H1 (cell line): Measurements from ENCODE around the gene BICD1. TPM values are rescaled to one million over a fixed set of nuclear protein-coding genes. Genes with fewer than 3 reads are reported as not detected.

Experiments
- CTBP2 ChIP-seq: IDR thresholded peaks from 2 replicates; pipeline ENCODE4 v1.7.0; 2011; ENCODE audit warnings: borderline replicate concordance, mild to moderate bottlenecking, moderate library complexity, mixed read lengths, low read length; ENCODE audit not compliant: insufficient read depth, insufficient read length
- EP300 ChIP-seq, 2 experiments: IDR thresholded peaks; 1 replicate in 1 of 2; 2 replicates in 1 of 2; pipeline ENCODE4 v1.6.1; 2011 to 2012; ENCODE audit warnings: low read depth in 2 of 2, low read length in 2 of 2, mild to moderate bottlenecking in 2 of 2, borderline replicate concordance in 1 of 2, inconsistent platforms in 1 of 2, moderate library complexity in 1 of 2
- GABPA ChIP-seq: IDR thresholded peaks from 2 replicates; pipeline ENCODE4 v1.6.1; 2011; ENCODE audit warnings: mild to moderate bottlenecking, low read length, moderate library complexity, borderline replicate concordance; ENCODE audit not compliant: insufficient read depth
- KDM4A ChIP-seq: IDR thresholded peaks from one replicate; pipeline ENCODE4 v1.7.1; 2012; ENCODE audit warnings: low read depth, mild to moderate bottlenecking, moderate library complexity, low read length, inconsistent platforms; ENCODE audit not compliant: severe bottlenecking
- SIN3A ChIP-seq, 2 experiments: IDR thresholded peaks in 1 of 2; conservative IDR thresholded peaks in 1 of 2; 2 replicates each; pipeline ENCODE4 v1.6.1; 2011 to 2012; ENCODE audit warnings: low read length in 2 of 2, improper control_type of control experiment in 1 of 2, low read depth in 1 of 2, mild to moderate bottlenecking in 1 of 2
- SIRT6 ChIP-seq: IDR thresholded peaks from one replicate; pipeline ENCODE4 v1.7.1; 2012; ENCODE audit warnings: low read length, inconsistent platforms
- SUZ12 ChIP-seq: fragments of 200-600 bp; sonication (generic); IDR thresholded peaks from 2 replicates; pipeline ENCODE4 v1.6.1; 2012; ENCODE audit warnings: mild to moderate bottlenecking, inconsistent platforms, low read length, moderate library complexity, mixed read lengths
- polyA plus RNA-seq, 7 experiments: library from polyadenylated mRNA; depleted of rRNA in 3 of 7; stranded (reverse) in 5 of 7; unstranded in 2 of 7; fragments of >200 nt in 5 of 7; fragments of 200-250 nt in 2 of 7; gene quantifications; 1 replicate in 5 of 7; 2 replicates in 1 of 7; 4 replicates in 1 of 7; pipeline versions ENCODE4 v1.2.1 to v1.2.3, GENCODE V29; 2011 to 2013; ENCODE audit warnings: missing spikeins in 2 of 7, mixed read lengths in 2 of 7
- total RNA-seq: library from RNA; stranded (reverse); fragmentation: NEBNext Ultra II Directional; extraction: Animal tissue kit (Norgen Biotek cat#: 25700); gene quantifications from 2 replicates; pipeline ENCODE4 v1.2.1, GENCODE V29; 2021
- TF ChIP-seq, protein P1 (sequence below): fragments of 300-600 bp; sonication (generic); IDR thresholded peaks from 2 replicates; pipeline ENCODE4 v1.7.1; 2012; ENCODE audit warnings: low read length, moderate library complexity, mild to moderate bottlenecking, inconsistent platforms; ENCODE audit not compliant: insufficient replicate concordance

The BICD1 gene
- total and polyA plus RNA-seq, 2 of the 8 experiments (the other 6 are each of a cell fraction or from before 2014, with no cell fraction given) = 34.1 to 58.4 TPM

DNA sequence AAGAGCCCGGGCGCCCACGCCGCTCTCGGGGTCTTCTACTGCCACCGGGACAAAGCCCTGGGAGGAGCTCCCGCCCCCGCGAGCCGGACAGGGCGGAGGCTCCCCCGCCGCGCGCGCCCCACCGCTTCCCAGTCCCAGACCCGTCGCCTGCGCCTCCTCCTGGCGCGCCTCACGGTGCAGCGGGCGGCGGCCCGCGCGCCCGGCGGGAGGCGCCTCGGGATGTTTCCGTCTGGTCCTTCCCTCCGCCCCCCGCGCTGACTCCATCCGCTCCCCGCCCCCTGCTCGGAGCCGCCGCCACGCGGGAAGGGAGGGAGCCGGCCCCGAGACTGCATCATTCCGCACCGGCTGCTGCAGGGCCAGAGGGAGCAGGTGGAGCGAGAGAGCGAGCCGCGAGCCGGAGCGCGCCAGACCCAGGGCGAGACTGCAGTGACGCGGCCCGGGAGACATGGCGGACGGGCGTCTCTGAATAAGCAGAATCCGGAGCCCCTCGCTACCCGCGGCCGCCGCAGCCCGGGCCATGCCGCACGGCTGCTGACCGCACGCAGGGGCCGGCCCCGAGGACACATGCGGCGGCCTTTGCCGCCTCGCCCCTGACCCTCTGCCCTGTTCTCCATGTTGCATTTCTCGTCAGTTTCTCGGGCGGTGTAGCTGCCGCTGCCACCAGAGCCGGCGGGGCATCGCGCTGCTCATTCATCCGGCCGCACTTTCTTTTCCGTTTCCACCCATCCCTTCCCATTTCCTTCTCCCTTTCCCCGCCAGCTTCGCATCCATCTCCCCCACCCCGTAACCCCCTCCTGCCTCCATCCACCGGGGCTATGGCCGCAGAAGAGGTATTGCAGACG is at the start of gene BICD1 (continued):
- TF ChIP-seq, protein P1, sequence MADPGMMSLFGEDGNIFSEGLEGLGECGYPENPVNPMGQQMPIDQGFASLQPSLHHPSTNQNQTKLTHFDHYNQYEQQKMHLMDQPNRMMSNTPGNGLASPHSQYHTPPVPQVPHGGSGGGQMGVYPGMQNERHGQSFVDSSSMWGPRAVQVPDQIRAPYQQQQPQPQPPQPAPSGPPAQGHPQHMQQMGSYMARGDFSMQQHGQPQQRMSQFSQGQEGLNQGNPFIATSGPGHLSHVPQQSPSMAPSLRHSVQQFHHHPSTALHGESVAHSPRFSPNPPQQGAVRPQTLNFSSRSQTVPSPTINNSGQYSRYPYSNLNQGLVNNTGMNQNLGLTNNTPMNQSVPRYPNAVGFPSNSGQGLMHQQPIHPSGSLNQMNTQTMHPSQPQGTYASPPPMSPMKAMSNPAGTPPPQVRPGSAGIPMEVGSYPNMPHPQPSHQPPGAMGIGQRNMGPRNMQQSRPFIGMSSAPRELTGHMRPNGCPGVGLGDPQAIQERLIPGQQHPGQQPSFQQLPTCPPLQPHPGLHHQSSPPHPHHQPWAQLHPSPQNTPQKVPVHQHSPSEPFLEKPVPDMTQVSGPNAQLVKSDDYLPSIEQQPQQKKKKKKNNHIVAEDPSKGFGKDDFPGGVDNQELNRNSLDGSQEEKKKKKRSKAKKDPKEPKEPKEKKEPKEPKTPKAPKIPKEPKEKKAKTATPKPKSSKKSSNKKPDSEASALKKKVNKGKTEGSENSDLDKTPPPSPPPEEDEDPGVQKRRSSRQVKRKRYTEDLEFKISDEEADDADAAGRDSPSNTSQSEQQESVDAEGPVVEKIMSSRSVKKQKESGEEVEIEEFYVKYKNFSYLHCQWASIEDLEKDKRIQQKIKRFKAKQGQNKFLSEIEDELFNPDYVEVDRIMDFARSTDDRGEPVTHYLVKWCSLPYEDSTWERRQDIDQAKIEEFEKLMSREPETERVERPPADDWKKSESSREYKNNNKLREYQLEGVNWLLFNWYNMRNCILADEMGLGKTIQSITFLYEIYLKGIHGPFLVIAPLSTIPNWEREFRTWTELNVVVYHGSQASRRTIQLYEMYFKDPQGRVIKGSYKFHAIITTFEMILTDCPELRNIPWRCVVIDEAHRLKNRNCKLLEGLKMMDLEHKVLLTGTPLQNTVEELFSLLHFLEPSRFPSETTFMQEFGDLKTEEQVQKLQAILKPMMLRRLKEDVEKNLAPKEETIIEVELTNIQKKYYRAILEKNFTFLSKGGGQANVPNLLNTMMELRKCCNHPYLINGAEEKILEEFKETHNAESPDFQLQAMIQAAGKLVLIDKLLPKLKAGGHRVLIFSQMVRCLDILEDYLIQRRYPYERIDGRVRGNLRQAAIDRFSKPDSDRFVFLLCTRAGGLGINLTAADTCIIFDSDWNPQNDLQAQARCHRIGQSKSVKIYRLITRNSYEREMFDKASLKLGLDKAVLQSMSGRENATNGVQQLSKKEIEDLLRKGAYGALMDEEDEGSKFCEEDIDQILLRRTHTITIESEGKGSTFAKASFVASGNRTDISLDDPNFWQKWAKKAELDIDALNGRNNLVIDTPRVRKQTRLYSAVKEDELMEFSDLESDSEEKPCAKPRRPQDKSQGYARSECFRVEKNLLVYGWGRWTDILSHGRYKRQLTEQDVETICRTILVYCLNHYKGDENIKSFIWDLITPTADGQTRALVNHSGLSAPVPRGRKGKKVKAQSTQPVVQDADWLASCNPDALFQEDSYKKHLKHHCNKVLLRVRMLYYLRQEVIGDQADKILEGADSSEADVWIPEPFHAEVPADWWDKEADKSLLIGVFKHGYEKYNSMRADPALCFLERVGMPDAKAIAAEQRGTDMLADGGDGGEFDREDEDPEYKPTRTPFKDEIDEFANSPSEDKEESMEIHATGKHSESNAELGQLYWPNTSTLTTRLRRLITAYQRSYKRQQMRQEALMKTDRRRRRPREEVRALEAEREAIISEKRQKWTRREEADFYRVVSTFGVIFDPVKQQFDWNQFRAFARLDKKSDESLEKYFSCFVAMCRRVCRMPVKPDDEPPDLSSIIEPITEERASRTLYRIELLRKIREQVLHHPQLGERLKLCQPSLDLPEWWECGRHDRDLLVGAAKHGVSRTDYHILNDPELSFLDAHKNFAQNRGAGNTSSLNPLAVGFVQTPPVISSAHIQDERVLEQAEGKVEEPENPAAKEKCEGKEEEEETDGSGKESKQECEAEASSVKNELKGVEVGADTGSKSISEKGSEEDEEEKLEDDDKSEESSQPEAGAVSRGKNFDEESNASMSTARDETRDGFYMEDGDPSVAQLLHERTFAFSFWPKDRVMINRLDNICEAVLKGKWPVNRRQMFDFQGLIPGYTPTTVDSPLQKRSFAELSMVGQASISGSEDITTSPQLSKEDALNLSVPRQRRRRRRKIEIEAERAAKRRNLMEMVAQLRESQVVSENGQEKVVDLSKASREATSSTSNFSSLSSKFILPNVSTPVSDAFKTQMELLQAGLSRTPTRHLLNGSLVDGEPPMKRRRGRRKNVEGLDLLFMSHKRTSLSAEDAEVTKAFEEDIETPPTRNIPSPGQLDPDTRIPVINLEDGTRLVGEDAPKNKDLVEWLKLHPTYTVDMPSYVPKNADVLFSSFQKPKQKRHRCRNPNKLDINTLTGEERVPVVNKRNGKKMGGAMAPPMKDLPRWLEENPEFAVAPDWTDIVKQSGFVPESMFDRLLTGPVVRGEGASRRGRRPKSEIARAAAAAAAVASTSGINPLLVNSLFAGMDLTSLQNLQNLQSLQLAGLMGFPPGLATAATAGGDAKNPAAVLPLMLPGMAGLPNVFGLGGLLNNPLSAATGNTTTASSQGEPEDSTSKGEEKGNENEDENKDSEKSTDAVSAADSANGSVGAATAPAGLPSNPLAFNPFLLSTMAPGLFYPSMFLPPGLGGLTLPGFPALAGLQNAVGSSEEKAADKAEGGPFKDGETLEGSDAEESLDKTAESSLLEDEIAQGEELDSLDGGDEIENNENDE = no peak
- peak in 1 of 2 experiments; percentile 69; a peak in 1 of 4 replicates for TF ChIP-seq SIN3A (conservative IDR thresholded peaks at IDR 0.05 in 1 of 2, IDR thresholded peaks at IDR 0.05 in 1 of 2; ENCODE audit: low read depth in 1 of 2, low read length in 2 of 2)
- TF ChIP-seq EP300 (IDR thresholded peaks at IDR 0.05; ENCODE audit: borderline replicate concordance in 1 of 2, low read depth in 2 of 2, low read length in 2 of 2) = no peak
- no peak for TF ChIP-seq CTBP2
- no peak for TF ChIP-seq GABPA
- TF ChIP-seq SUZ12 = no peak
- peak; percentile 87 for TF ChIP-seq KDM4A
- TF ChIP-seq SIRT6 = no peak
